Activated CD4-positive, alpha-beta T cell treated with anti-CD3 and anti-CD28 coated beads, Interleukin-2, amount 10 ng/mL, durations not matched to agents 24 days and 14 days (primary cell): Measurements from ENCODE around the gene BRCA2. TPM values are rescaled to one million over a fixed set of nuclear protein-coding genes. Genes with fewer than 3 reads are reported as not detected.
A peak's percentile ranks its signal among the peaks of the same experiment; 100 is the strongest.

Experiments used
- DNase-seq: peaks from one replicate; pipeline ENCODE4 v3.0.0; 2022
- H3K27ac Mint-ChIP-seq: one replicate; pipeline ENCODE4 v1.8.0; 2022; ENCODE audit warnings: mild to moderate bottlenecking, mixed read lengths
- H3K27me3 Mint-ChIP-seq: one replicate; pipeline ENCODE4 v1.8.0; 2022; ENCODE audit warnings: mixed read lengths
- H3K36me3 Mint-ChIP-seq: one replicate; pipeline ENCODE4 v1.8.0; 2022; ENCODE audit warnings: low read depth, mild to moderate bottlenecking, mixed read lengths
- H3K4me1 Mint-ChIP-seq: one replicate; pipeline ENCODE4 v1.8.0; 2021; ENCODE audit warnings: mixed read lengths
- H3K4me3 Mint-ChIP-seq: one replicate; pipeline ENCODE4 v1.8.0; 2022; ENCODE audit warnings: mild to moderate bottlenecking, moderate library complexity, mixed read lengths
- H3K9me3 Mint-ChIP-seq: one replicate; pipeline ENCODE4 v1.8.0; 2021; ENCODE audit warnings: mixed read lengths
- intact Hi-C: fragments of 100-400 bp; cut with micrococcal nuclease; formaldehyde crosslinking; loops from one replicate; pipeline ENCODE4 v1.15.1; 2023
- total RNA-seq: library from RNA; stranded (reverse); gene quantifications from 2 replicates; pipeline ENCODE4 v1.2.3, GENCODE V29; 2022

The BRCA2 gene, protein sequence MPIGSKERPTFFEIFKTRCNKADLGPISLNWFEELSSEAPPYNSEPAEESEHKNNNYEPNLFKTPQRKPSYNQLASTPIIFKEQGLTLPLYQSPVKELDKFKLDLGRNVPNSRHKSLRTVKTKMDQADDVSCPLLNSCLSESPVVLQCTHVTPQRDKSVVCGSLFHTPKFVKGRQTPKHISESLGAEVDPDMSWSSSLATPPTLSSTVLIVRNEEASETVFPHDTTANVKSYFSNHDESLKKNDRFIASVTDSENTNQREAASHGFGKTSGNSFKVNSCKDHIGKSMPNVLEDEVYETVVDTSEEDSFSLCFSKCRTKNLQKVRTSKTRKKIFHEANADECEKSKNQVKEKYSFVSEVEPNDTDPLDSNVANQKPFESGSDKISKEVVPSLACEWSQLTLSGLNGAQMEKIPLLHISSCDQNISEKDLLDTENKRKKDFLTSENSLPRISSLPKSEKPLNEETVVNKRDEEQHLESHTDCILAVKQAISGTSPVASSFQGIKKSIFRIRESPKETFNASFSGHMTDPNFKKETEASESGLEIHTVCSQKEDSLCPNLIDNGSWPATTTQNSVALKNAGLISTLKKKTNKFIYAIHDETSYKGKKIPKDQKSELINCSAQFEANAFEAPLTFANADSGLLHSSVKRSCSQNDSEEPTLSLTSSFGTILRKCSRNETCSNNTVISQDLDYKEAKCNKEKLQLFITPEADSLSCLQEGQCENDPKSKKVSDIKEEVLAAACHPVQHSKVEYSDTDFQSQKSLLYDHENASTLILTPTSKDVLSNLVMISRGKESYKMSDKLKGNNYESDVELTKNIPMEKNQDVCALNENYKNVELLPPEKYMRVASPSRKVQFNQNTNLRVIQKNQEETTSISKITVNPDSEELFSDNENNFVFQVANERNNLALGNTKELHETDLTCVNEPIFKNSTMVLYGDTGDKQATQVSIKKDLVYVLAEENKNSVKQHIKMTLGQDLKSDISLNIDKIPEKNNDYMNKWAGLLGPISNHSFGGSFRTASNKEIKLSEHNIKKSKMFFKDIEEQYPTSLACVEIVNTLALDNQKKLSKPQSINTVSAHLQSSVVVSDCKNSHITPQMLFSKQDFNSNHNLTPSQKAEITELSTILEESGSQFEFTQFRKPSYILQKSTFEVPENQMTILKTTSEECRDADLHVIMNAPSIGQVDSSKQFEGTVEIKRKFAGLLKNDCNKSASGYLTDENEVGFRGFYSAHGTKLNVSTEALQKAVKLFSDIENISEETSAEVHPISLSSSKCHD (N-terminal part only)
- total RNA-seq = 23.1 and 24.7 TPM in 2 replicates

DNA sequence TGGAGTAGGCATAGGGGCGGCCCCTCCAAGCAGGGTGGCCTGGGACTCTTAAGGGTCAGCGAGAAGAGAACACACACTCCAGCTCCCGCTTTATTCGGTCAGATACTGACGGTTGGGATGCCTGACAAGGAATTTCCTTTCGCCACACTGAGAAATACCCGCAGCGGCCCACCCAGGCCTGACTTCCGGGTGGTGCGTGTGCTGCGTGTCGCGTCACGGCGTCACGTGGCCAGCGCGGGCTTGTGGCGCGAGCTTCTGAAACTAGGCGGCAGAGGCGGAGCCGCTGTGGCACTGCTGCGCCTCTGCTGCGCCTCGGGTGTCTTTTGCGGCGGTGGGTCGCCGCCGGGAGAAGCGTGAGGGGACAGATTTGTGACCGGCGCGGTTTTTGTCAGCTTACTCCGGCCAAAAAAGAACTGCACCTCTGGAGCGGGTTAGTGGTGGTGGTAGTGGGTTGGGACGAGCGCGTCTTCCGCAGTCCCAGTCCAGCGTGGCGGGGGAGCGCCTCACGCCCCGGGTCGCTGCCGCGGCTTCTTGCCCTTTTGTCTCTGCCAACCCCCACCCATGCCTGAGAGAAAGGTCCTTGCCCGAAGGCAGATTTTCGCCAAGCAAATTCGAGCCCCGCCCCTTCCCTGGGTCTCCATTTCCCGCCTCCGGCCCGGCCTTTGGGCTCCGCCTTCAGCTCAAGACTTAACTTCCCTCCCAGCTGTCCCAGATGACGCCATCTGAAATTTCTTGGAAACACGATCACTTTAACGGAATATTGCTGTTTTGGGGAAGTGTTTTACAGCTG is at the start of gene BRCA2, which contains the start of gene ZAR1L:
BRCA2 (plus strand) TSS at position 271 of the 790 bp plus-strand sequence. CDS start 953 bp downstream, outside the sequence.
ZAR1L (minus strand) TSS at position 126 of the 790 bp plus-strand sequence. CDS start 3,438 bp downstream, outside the sequence.
- no peaks in the 10 kb centered on the region for H3K9me3 Mint-ChIP-seq
- H3K4me3 Mint-ChIP-seq = peak within 1 kb of the TSS; percentile 96
- H3K36me3 Mint-ChIP-seq = peaks cover 19% of the 10 kb centered on the region
- peak; percentile 97 for DNase-seq
- peak within 1 kb of the TSS; percentile 100 for H3K27ac Mint-ChIP-seq
- H3K27me3 Mint-ChIP-seq = no peaks in the 10 kb centered on the region
- intact Hi-C loops = loop anchor here (1.0 to 5.0 kb wide), 5 partner anchors 15 to 1227 kb away; partner anchors contain the start of genes N4BP2L1, N4BP2L2 and PDS5B
- H3K4me1 Mint-ChIP-seq = peaks cover 24% of the 10 kb centered on the region

DNA sequence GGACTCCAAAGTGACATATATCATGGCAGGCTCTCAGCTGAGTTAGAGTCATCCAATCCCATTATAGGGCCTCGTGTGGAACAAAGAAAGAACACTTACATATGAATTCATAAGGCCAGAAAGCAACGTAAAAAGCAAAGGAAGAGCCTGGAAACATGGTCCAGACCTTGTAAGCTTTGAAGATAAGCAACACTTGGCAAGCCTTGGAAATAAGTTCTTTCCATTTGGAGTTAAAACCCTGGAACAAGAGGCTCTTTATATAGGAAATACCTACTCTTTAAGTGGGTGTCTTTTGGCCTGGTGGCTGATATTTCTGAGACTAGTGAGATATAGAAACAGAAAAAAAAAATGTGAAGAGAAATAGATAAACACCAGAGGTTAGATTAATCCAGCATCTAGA is 49.6 kb upstream of the BRCA2 start:
- peaks cover 2% of the 10 kb centered on the region for H3K36me3 Mint-ChIP-seq
- no peaks in the 10 kb centered on the region for H3K4me1 Mint-ChIP-seq
- no peak overlapping the region for H3K4me3 Mint-ChIP-seq
- intact Hi-C loops = no loop called here
- H3K9me3 Mint-ChIP-seq = no peaks in the 10 kb centered on the region
- no peak for DNase-seq
- no peaks in the 10 kb centered on the region for H3K27me3 Mint-ChIP-seq
- no peak overlapping the region for H3K27ac Mint-ChIP-seq

DNA sequence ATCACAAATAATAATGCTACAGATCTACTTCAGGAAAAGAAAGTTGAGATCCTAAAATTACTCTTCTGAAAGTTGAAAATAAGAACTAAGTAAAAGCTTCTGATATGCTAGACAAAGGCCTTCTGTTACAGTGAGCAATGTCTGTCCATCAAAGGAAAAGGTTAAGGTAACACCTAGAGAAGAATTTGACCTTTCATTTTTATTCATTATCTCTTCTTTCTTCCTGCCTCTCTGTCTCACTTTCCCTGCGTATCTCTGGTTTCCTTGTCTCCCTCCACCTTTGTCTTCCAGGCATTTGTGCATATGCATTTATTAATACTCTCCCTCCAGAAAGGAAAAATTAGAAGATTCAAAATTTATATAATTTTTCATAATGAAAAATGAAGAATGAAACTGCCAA is 49.2 kb upstream of the BRCA2 start:
- no peaks in the 10 kb centered on the region for H3K4me1 Mint-ChIP-seq
- H3K27me3 Mint-ChIP-seq = no peaks in the 10 kb centered on the region
- no peak for DNase-seq
- no peak overlapping the region for H3K27ac Mint-ChIP-seq
- H3K4me3 Mint-ChIP-seq = no peak overlapping the region
- H3K36me3 Mint-ChIP-seq = peaks cover 2% of the 10 kb centered on the region
- intact Hi-C loops = no loop called here
- no peaks in the 10 kb centered on the region for H3K9me3 Mint-ChIP-seq

DNA sequence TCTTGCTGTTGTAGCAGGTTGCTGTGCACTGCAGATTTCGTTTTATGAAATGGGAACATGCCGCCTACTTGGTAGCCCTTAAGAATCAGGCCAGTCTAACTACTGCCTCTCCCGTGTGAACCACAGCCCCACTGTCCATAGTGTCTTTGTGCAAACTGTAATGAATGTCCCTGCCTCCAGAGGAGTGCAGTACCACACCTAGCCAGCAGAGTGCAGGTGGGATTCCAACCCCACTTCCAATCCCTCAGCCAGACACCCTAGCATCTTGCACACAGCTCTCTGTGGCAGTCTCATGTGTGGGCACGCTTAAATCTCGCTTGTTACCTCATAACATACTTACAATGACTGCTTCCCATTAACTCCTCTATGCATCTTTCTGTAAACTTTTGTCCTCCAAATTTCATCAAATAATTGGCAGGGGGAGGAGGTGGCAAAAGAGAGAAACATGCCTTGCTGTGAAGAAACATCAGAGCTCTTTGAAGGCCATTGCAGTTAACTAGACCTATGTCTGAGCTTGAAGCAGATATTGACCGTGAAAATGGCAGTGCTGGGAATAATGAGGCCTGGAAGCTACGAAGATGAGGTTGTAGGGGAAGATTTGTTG is 47.4 kb upstream of the BRCA2 start:
- intact Hi-C loops = loop anchor here (1.0 kb wide), 1 partner anchor 42 kb away; no protein-coding TSS in a partner anchor
- Mint-ChIP-seq H3K9me3 (no peaks in the 10 kb centered on the region), H3K4me3 (no peak overlapping the region), H3K4me1 (peaks cover 6% of the 10 kb centered on the region), H3K27ac (no peak overlapping the region), H3K27me3 (no peaks in the 10 kb centered on the region), H3K36me3 (peaks cover 5% of the 10 kb centered on the region)
- peak; percentile 80 for DNase-seq

DNA sequence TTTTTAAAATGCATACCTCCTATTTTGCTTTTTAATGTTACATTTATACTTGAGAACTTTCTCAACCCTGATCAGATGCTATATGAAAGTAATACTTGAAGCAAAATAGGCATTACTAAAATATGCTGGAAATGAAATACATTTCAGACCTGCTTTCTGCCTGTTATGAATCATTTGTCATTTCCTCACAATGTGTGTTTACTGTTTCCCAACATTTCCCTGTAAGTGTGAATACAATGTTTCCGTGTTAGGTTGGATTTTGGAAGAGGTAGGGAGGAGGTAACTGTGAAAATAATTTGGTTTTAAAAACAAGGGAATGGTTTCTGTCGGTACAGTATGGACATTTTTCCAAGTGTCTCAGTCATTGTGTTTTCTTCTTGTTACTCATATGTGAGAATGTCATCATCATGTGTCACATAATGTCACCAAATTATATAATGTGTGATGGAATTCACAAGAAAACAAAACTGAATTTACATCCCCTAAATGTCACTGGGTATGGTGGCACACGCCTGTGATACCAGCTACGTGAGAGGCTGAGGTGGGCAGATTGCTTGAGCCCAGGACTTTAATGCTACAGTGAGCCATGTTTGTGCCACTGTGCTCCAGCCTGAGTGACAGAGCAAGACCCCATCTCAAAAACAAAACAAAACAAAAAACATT is 43.2 kb upstream of the BRCA2 start:
- Mint-ChIP-seq H3K9me3 (no peaks in the 10 kb centered on the region), H3K27me3 (no peaks in the 10 kb centered on the region), H3K4me1 (peaks cover 6% of the 10 kb centered on the region), H3K36me3 (peaks cover 7% of the 10 kb centered on the region), H3K4me3 (no peak overlapping the region), H3K27ac (peak overlapping the region; percentile 37)
- DNase-seq = no peak
- intact Hi-C loops = no loop called here

DNA sequence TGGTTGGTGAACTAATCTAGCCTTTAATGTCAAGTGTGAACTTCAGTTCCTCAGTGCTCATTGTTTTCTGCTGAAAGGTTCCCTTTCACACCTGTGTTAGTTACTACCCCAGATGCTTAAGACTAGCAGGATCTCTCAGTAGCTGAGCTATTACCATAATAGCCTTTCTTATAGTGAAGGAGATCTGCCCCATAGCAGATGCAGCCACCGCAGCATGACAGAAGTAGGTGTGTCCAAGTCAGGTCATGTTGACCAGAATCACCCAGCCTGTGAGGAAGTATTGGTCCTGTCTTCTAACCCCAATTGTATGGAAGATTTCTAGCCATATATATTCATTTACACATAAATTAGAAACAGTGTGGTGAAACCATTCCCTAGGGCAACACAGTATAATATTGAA is 37.5 kb upstream of the BRCA2 start:
- peaks cover 8% of the 10 kb centered on the region for H3K4me1 Mint-ChIP-seq
- no peak overlapping the region for H3K27ac Mint-ChIP-seq
- H3K4me3 Mint-ChIP-seq = no peak overlapping the region
- no peak for DNase-seq
- H3K9me3 Mint-ChIP-seq = no peaks in the 10 kb centered on the region
- H3K27me3 Mint-ChIP-seq = no peaks in the 10 kb centered on the region
- intact Hi-C loops = loop anchor here (1.0 kb wide), 1 partner anchor 22 kb away; no protein-coding TSS in a partner anchor
- H3K36me3 Mint-ChIP-seq = peaks cover 8% of the 10 kb centered on the region

DNA sequence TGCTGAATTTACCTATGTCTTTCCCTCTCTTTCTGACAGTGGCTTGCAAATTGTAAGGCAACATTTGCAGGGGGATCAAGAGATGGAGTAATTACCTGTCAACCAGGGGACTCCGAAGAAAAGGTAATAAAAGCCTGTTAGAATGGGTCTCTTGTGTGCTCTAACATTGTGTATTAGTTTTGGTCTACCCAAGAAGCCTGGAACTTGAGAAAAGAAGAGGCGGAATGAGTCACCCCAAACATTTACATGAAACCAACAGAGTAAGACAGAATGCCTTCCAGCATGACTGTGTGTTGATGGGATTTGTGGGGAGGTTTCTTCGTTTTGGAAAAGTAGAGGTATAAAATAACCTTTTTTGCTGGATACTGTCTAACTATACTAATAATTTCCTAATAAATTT is 36.9 kb upstream of the BRCA2 start:
- H3K4me1 Mint-ChIP-seq = peaks cover 8% of the 10 kb centered on the region
- no peaks in the 10 kb centered on the region for H3K9me3 Mint-ChIP-seq
- H3K4me3 Mint-ChIP-seq = no peak overlapping the region
- intact Hi-C loops = loop anchor here (1.0 kb wide), 1 partner anchor 22 kb away; no protein-coding TSS in a partner anchor
- DNase-seq = no peak
- no peak overlapping the region for H3K27ac Mint-ChIP-seq
- peaks cover 8% of the 10 kb centered on the region for H3K36me3 Mint-ChIP-seq
- H3K27me3 Mint-ChIP-seq = peaks cover 2% of the 10 kb centered on the region

DNA sequence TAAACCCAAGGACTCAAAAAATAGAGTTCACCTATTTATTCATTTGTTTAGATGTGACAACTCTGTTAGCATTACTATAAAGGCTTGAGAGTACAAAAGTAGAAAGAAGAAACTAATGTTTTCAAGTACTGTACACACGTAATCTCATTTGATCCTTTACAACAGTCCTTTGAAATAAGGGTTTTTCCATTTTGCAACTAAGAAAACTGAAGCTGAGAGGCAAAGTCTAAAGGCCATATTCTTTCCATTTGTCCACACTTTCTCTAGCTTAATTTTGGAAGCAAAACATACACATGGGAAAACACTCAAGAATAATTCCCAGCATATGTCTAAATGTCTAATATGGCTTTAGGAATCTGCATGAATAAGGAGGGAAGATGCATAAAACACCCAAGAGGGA is 34.2 kb upstream of the BRCA2 start:
- Mint-ChIP-seq H3K27ac (no peak overlapping the region), H3K36me3 (peaks cover 6% of the 10 kb centered on the region)

DNA sequence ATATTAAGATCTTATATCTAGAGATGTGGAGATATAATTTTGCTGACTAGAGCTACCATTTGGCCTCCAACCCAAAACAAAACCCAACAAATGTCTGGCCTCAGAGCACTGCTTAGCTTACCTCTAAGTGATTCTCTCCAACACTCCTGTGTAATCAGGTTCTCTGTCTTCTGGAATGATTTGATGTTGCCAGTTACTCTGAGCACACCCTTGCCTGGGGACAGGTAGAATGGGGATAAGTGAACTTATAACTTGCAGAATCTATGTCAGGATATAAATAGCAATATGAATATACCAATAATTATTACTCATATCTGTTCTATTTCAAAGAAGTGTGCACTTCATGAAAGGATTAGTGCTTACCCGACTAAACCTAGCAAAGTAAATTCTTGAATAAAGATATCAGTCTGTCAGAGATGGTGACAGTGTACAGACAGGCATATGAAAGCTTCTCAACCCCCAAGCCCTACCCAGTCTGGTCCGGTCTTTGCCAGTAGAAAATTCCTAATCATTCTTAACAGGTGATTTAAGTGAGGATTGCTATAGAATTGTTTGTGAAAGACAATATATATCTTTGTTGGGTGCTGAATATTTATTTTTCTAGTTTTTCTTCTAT is 33.1 kb upstream of the BRCA2 start:
- intact Hi-C loops = no loop called here
- Mint-ChIP-seq H3K4me3 (no peak overlapping the region), H3K27ac (no peak overlapping the region), H3K4me1 (peaks cover 8% of the 10 kb centered on the region), H3K36me3 (peaks cover 6% of the 10 kb centered on the region), H3K9me3 (no peaks in the 10 kb centered on the region), H3K27me3 (peaks cover 5% of the 10 kb centered on the region)
- no peak for DNase-seq

More for the DNA sequence above, 34.2 kb upstream of the BRCA2 start:
- Mint-ChIP-seq H3K9me3 (no peaks in the 10 kb centered on the region), H3K4me3 (no peak overlapping the region), H3K27me3 (peaks cover 5% of the 10 kb centered on the region), H3K4me1 (peaks cover 8% of the 10 kb centered on the region)
- intact Hi-C loops = no loop called here
- DNase-seq = no peak

DNA sequence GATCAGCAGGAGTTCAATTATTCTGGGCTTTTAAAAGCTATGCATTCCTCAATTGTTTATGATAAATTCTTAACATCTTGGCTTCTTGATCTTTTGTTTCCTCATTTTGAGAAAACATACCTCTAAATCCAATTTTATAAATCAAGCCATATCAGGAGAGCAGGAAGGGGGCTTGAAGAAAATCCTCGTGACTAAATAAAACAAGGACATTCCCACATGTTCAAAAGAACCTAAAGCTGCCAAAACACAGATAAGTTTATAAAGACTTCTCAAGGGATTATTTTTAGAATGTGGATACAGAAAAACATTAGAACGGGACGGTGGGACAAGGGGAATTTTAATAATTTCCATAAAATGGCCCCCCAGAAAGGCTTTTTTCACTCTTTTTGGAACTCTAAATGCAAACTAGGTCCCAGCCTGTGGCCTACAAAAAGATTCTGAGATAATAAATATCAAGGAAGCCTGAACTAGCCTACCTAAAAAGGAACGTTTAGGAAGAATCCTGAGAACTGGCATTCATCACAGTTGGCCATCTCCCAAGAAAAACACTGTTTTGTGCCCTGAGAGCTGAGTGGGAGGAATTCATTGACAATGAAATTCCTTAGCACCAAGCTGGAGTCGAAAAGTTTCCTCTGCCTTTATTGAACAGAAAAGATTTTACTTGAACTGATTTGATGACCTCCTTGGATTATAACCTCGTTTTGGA is 30.2 kb upstream of the BRCA2 start:
- Mint-ChIP-seq H3K27me3 (peaks cover 5% of the 10 kb centered on the region), H3K9me3 (no peaks in the 10 kb centered on the region), H3K4me1 (no peaks in the 10 kb centered on the region), H3K4me3 (no peak overlapping the region), H3K27ac (no peak overlapping the region), H3K36me3 (no peaks in the 10 kb centered on the region)
- intact Hi-C loops = no loop called here
- no peak for DNase-seq

DNA sequence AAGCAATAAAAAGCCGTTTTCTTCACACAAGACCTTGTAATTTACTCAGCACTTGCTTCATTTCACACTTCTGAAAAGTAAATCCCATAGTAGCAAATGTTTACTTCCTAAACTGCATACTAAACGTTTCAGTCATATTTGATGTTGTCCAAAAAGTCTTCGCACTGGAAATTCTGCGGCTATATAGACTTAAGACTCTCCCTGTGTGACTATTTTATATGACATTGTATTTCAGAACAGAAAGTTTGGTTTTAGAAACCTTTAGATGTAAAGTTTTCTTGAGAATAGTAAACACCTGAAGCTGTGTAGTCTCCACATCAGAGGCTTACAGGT is 29.7 kb upstream of the BRCA2 start:
- H3K9me3 Mint-ChIP-seq = no peaks in the 10 kb centered on the region
- H3K27me3 Mint-ChIP-seq = peaks cover 5% of the 10 kb centered on the region
- intact Hi-C loops = no loop called here
- no peaks in the 10 kb centered on the region for H3K4me1 Mint-ChIP-seq
- no peaks in the 10 kb centered on the region for H3K36me3 Mint-ChIP-seq
- H3K27ac Mint-ChIP-seq = no peak overlapping the region
- H3K4me3 Mint-ChIP-seq = no peak overlapping the region
- DNase-seq = no peak
